Fibroblast of lung (primary cell): Measurements from ENCODE around the gene FAAP100. TPM values are rescaled to one million over a fixed set of nuclear protein-coding genes. Genes with fewer than 3 reads are reported as not detected.

ENCODE experiments used
- DNase-seq, 2 donors: peaks; one replicate each; pipeline versions ENCODE4 v3.0.0 to v3.0.0-alpha.2; 2010; ENCODE audit warnings: low read depth in 2 of 2
- H2AFZ ChIP-seq: 2 replicates; pipeline ENCODE4 v1.5.1; 2012; ENCODE audit warnings: low read length, control low read depth, inconsistent platforms
- H3K27ac ChIP-seq: 2 replicates; pipeline ENCODE4 v1.5.1; 2011; ENCODE audit warnings: low read length, control low read depth; ENCODE audit not compliant: insufficient read depth
- H3K27me3 ChIP-seq: 2 replicates; pipeline ENCODE4 v1.5.1; 2011; ENCODE audit warnings: mild to moderate bottlenecking, low read length; ENCODE audit not compliant: control insufficient read depth, insufficient read depth
- H3K36me3 ChIP-seq: 2 replicates; pipeline ENCODE4 v1.5.1; 2011; ENCODE audit warnings: low read length; ENCODE audit not compliant: control insufficient read depth, insufficient read depth
- H3K4me1 ChIP-seq: 2 replicates; pipeline ENCODE4 v1.5.1; 2011; ENCODE audit warnings: low read length; ENCODE audit not compliant: control insufficient read depth, insufficient read depth; ENCODE audit errors: extremely low read depth
- H3K4me2 ChIP-seq: 2 replicates; pipeline ENCODE4 v1.5.1; 2011; ENCODE audit warnings: low read length, control low read depth; ENCODE audit not compliant: insufficient read depth; ENCODE audit errors: extremely low read depth
- H3K4me3 ChIP-seq, 4 experiments: fragments of 200-600 bp in 1 of 4; sonication (generic) in 1 of 4; replicated peaks in 1 of 4; 2 replicates each; pipeline ENCODE4 v1.5.1; 2011 to 2016; ENCODE audit warnings: low read length in 4 of 4, low read depth in 3 of 4, mild to moderate bottlenecking in 3 of 4, control low read depth in 2 of 4, inconsistent platforms in 1 of 4, mixed read lengths in 1 of 4; ENCODE audit not compliant: insufficient read depth in 1 of 4; ENCODE audit errors: control extremely low read depth in 1 of 4
- H3K79me2 ChIP-seq: 2 replicates; pipeline ENCODE4 v1.5.1; 2012; ENCODE audit warnings: mild to moderate bottlenecking, low read length, inconsistent platforms; ENCODE audit not compliant: control insufficient read depth, insufficient read depth
- H3K9ac ChIP-seq: 2 replicates; pipeline ENCODE4 v1.5.1; 2011; ENCODE audit warnings: mild to moderate bottlenecking, low read length, control low read depth; ENCODE audit not compliant: insufficient read depth
- H3K9me3 ChIP-seq: 2 replicates; pipeline ENCODE4 v1.5.1; 2012; ENCODE audit warnings: low read depth, low read length; ENCODE audit not compliant: control insufficient read depth, insufficient read depth
- H4K20me1 ChIP-seq: 2 replicates; pipeline ENCODE4 v1.5.1; 2011; ENCODE audit warnings: low read length; ENCODE audit not compliant: control insufficient read depth, insufficient read depth; ENCODE audit errors: extremely low read depth
- EZH2 ChIP-seq: IDR thresholded peaks from 2 replicates; pipeline ENCODE4 v1.5.1; 2012; ENCODE audit warnings: low read length, control low read depth, mild to moderate bottlenecking; ENCODE audit errors: missing control alignments
- polyA plus RNA-seq, 2 donors: library from polyadenylated mRNA; depleted of rRNA in 1 of 2; stranded (reverse) in 1 of 2; unstranded in 1 of 2; fragments of >200 nt; gene quantifications; 2 replicates each; pipeline ENCODE4 v1.2.1, GENCODE V29; 2011 to 2012; ENCODE audit warnings: missing spikeins in 1 of 2
- total RNA-seq: library from RNA; depleted of rRNA; stranded (reverse); fragments of >200 nt; gene quantifications from 2 replicates; pipeline ENCODE4 v1.2.1, GENCODE V29; 2014
- TF ChIP-seq, protein P1 (sequence below), 2 donors: IDR thresholded peaks in 1 of 2; conservative IDR thresholded peaks in 1 of 2; 1 replicate in 1 of 2; 2 replicates in 1 of 2; pipeline ENCODE4 v1.5.1; 2011 to 2012; ENCODE audit warnings: low read length in 2 of 2, control low read depth in 1 of 2, inconsistent platforms in 1 of 2, low read depth in 1 of 2, mild to moderate bottlenecking in 1 of 2

The FAAP100 gene
- total and polyA plus RNA-seq, 2 donors (not counting 1 experiment from before 2014, with no cell fraction given) = 6.7 to 10.4 TPM

- TF ChIP-seq EZH2 = no peak
- TF ChIP-seq, protein P1, sequence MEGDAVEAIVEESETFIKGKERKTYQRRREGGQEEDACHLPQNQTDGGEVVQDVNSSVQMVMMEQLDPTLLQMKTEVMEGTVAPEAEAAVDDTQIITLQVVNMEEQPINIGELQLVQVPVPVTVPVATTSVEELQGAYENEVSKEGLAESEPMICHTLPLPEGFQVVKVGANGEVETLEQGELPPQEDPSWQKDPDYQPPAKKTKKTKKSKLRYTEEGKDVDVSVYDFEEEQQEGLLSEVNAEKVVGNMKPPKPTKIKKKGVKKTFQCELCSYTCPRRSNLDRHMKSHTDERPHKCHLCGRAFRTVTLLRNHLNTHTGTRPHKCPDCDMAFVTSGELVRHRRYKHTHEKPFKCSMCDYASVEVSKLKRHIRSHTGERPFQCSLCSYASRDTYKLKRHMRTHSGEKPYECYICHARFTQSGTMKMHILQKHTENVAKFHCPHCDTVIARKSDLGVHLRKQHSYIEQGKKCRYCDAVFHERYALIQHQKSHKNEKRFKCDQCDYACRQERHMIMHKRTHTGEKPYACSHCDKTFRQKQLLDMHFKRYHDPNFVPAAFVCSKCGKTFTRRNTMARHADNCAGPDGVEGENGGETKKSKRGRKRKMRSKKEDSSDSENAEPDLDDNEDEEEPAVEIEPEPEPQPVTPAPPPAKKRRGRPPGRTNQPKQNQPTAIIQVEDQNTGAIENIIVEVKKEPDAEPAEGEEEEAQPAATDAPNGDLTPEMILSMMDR (conservative IDR thresholded peaks at IDR 0.05 in 1 of 2, IDR thresholded peaks at IDR 0.05 in 1 of 2; ENCODE audit: low read depth in 1 of 2, low read length in 2 of 2) = no peak
- no peaks in the 10 kb centered on the region for H4K20me1 ChIP-seq
- H3K27ac ChIP-seq = no peak overlapping the region
- H3K9ac ChIP-seq = no peak overlapping the region
- H3K9me3 ChIP-seq = no peaks in the 10 kb centered on the region
- no peaks in the 10 kb centered on the region for H3K79me2 ChIP-seq
- no peak overlapping the region for H2AFZ ChIP-seq
- H3K27me3 ChIP-seq = peaks cover 10% of the 10 kb centered on the region
- H3K36me3 ChIP-seq = no peaks in the 10 kb centered on the region
- H3K4me1 ChIP-seq = peaks cover 3% of the 10 kb centered on the region
- no peak overlapping the region for H3K4me3 ChIP-seq
- no peak for DNase-seq
- no peak overlapping the region for H3K4me2 ChIP-seq
Measured at GRCh38 chr17:81493198-81494038, 58.7 kb downstream of the FAAP100 start.

- TF ChIP-seq, protein P1 (conservative IDR thresholded peaks at IDR 0.05 in 1 of 2, IDR thresholded peaks at IDR 0.05 in 1 of 2; ENCODE audit: low read depth in 1 of 2, low read length in 2 of 2) = no peak
- TF ChIP-seq EZH2 = no peak
- no peaks in the 10 kb centered on the region for H3K79me2 ChIP-seq
- DNase-seq = no peak
Measured at GRCh38 chr17:81492706-81493105, 59.4 kb downstream of the FAAP100 start.

GRCh38 chr17:81492202-81492601 is 60.0 kb downstream of the FAAP100 start:
- Histone ChIP-seq H2AFZ (no peak overlapping the region), H3K27ac (no peak overlapping the region), H3K79me2 (no peaks in the 10 kb centered on the region), H3K4me2 (no peak overlapping the region), H3K4me1 (peaks cover 3% of the 10 kb centered on the region), H3K9ac (no peak overlapping the region), H3K36me3 (no peaks in the 10 kb centered on the region), H3K27me3 (peaks cover 8% of the 10 kb centered on the region), H3K4me3 (no peak overlapping the region), H4K20me1 (no peaks in the 10 kb centered on the region), H3K9me3 (no peaks in the 10 kb centered on the region)
- DNase-seq = no peak
- TF ChIP-seq, protein P1 (conservative IDR thresholded peaks at IDR 0.05 in 1 of 2, IDR thresholded peaks at IDR 0.05 in 1 of 2; ENCODE audit: low read depth in 1 of 2, low read length in 2 of 2) = no peak
- TF ChIP-seq EZH2 = no peak

More at GRCh38 chr17:81492706-81493105, 59.4 kb downstream of the FAAP100 start:
- Histone ChIP-seq H3K4me3 (no peak overlapping the region), H3K27me3 (peaks cover 8% of the 10 kb centered on the region), H4K20me1 (no peaks in the 10 kb centered on the region), H3K4me2 (no peak overlapping the region), H3K9me3 (no peaks in the 10 kb centered on the region), H3K4me1 (peaks cover 3% of the 10 kb centered on the region), H2AFZ (no peak overlapping the region), H3K9ac (no peak overlapping the region), H3K36me3 (no peaks in the 10 kb centered on the region), H3K27ac (no peak overlapping the region)
